ENCODE data around the gene ANKRD13A. TPM values are rescaled to one million over a fixed set of nuclear protein-coding genes. Genes with fewer than 3 reads are reported as not detected.
"Not testable (repeated sequence)": the region's sequence is repeated elsewhere in the genome, so short reads cannot be mapped to it uniquely, and the experiment has no call there.

ANKRD13A gene
- total RNA-seq, 1 donor from 2014 or later, result 55.4 TPM

GRCh38 chr12:110002676-110003515 lies 3.7 kb downstream of the ANKRD13A start:
- H3K36me3 Mint-ChIP-seq (ENCODE audit: low read depth, unreplicated experiment), result peaks cover 16% of the 10 kb centered on the region
- H3K9me3 Mint-ChIP-seq (ENCODE audit: unreplicated experiment), result no peaks in the 10 kb centered on the region
- peaks cover 16% of the 10 kb centered on the region for H3K4me1 Mint-ChIP-seq (ENCODE audit: unreplicated experiment)
- no peak overlapping the region for H3K4me3 Mint-ChIP-seq (ENCODE audit: unreplicated experiment)
- DNase-seq (ENCODE audit: low spot score), result no peak
- peaks cover 6% of the 10 kb centered on the region for H3K27me3 Mint-ChIP-seq (ENCODE audit: unreplicated experiment)
- no peak overlapping the region for H3K27ac Mint-ChIP-seq (ENCODE audit: unreplicated experiment)
- no peak for TF ChIP-seq CTCF (IDR thresholded peaks at IDR 0.05; ENCODE audit: unreplicated experiment)

GRCh38 chr12:110004598-110004997 lies 5.4 kb downstream of the ANKRD13A start:
- peaks cover 6% of the 10 kb centered on the region for H3K4me1 Mint-ChIP-seq (ENCODE audit: unreplicated experiment)
- H3K9me3 Mint-ChIP-seq (ENCODE audit: unreplicated experiment), result no peaks in the 10 kb centered on the region
- H3K36me3 Mint-ChIP-seq (ENCODE audit: low read depth, unreplicated experiment), result peaks cover 12% of the 10 kb centered on the region
- no peak for TF ChIP-seq CTCF (IDR thresholded peaks at IDR 0.05; ENCODE audit: unreplicated experiment)
- H3K4me3 Mint-ChIP-seq (ENCODE audit: unreplicated experiment), result no peak overlapping the region
- peaks cover 5% of the 10 kb centered on the region for H3K27me3 Mint-ChIP-seq (ENCODE audit: unreplicated experiment)
- no peak for DNase-seq (ENCODE audit: low spot score)
- no peak overlapping the region for H3K27ac Mint-ChIP-seq (ENCODE audit: unreplicated experiment)

- Mint-ChIP-seq H3K4me3 (ENCODE audit: unreplicated experiment) (no peak overlapping the region), H3K27me3 (ENCODE audit: unreplicated experiment) (no peaks in the 10 kb centered on the region), H3K9me3 (ENCODE audit: unreplicated experiment) (no peaks in the 10 kb centered on the region), H3K27ac (ENCODE audit: unreplicated experiment) (no peak overlapping the region), H3K36me3 (ENCODE audit: low read depth, unreplicated experiment) (peaks cover 7% of the 10 kb centered on the region), H3K4me1 (ENCODE audit: unreplicated experiment) (no peaks in the 10 kb centered on the region)
- TF ChIP-seq CTCF (IDR thresholded peaks at IDR 0.05; ENCODE audit: unreplicated experiment), result no peak
- no peak for DNase-seq (ENCODE audit: low spot score)
Measured at GRCh38 chr12:110005319-110005973, 6.2 kb downstream of the ANKRD13A start.

- no peak overlapping the region for H3K27ac Mint-ChIP-seq (ENCODE audit: unreplicated experiment)
- no peak for DNase-seq (ENCODE audit: low spot score)
- no peak overlapping the region for H3K4me3 Mint-ChIP-seq (ENCODE audit: unreplicated experiment)
- H3K27me3 Mint-ChIP-seq (ENCODE audit: unreplicated experiment), result no peaks in the 10 kb centered on the region
- H3K36me3 Mint-ChIP-seq (ENCODE audit: low read depth, unreplicated experiment), result peaks cover 7% of the 10 kb centered on the region
- no peak for TF ChIP-seq CTCF (IDR thresholded peaks at IDR 0.05; ENCODE audit: unreplicated experiment)
- H3K9me3 Mint-ChIP-seq (ENCODE audit: unreplicated experiment), result no peaks in the 10 kb centered on the region
- H3K4me1 Mint-ChIP-seq (ENCODE audit: unreplicated experiment), result no peaks in the 10 kb centered on the region
Measured at GRCh38 chr12:110006115-110006514, 6.9 kb downstream of the ANKRD13A start.

GRCh38 chr12:110007881-110008280 lies 8.7 kb downstream of the ANKRD13A start:
- no peak overlapping the region for H3K27ac Mint-ChIP-seq (ENCODE audit: unreplicated experiment)
- peaks cover 5% of the 10 kb centered on the region for H3K36me3 Mint-ChIP-seq (ENCODE audit: low read depth, unreplicated experiment)
- H3K27me3 Mint-ChIP-seq (ENCODE audit: unreplicated experiment), result no peaks in the 10 kb centered on the region
- no peak for DNase-seq (ENCODE audit: low spot score)
- no peaks in the 10 kb centered on the region for H3K4me1 Mint-ChIP-seq (ENCODE audit: unreplicated experiment)
- no peaks in the 10 kb centered on the region for H3K9me3 Mint-ChIP-seq (ENCODE audit: unreplicated experiment)
- no peak overlapping the region for H3K4me3 Mint-ChIP-seq (ENCODE audit: unreplicated experiment)
- no peak for TF ChIP-seq CTCF (IDR thresholded peaks at IDR 0.05; ENCODE audit: unreplicated experiment)

DNA sequence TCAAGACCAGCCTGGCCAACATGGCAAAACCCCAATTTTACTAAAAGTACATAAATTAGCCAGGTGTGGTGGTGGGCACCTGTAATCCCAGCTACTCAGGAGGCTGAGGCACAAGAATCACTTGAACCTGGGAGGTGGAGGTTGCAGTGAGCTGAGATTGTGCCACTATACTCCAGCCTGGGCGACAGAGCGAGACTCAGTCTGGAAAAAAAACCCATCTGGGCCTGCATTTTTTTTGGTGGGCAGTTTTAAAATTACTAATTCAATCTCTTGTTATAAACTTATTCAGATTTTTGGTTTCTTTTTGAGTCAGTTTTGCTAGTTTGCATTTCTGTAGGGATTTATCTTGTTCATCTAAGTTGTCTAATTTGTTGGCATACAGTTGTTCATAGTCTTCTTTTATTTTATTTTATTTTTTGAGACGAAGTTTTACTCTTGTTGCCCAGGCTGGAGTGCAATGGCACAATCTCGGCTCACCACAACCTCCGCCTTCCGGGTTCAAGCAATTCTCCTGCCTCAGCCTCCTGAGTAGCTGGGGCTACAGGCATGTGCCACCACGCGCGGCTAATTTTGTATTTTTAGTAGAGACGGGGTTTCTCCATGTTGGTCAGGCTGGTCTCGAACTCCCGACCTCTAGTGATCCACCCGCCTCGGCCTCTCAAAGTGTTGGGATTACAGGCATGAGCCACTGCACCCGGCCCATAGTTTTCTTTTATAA lies 9.6 kb downstream of the ANKRD13A start:
- not testable (repeated sequence) for H3K4me1 Mint-ChIP-seq (ENCODE audit: unreplicated experiment); H3K27me3 Mint-ChIP-seq (ENCODE audit: unreplicated experiment); DNase-seq (ENCODE audit: low spot score); H3K9me3 Mint-ChIP-seq (ENCODE audit: unreplicated experiment); H3K4me3 Mint-ChIP-seq (ENCODE audit: unreplicated experiment); H3K36me3 Mint-ChIP-seq (ENCODE audit: low read depth, unreplicated experiment); H3K27ac Mint-ChIP-seq (ENCODE audit: unreplicated experiment)
